Sigmoid colon (tissue), 4 donors: Measurements from ENCODE around the gene MYDGF.

ENCODE experiments used
- CTCF ChIP-seq, 4 experiments: fragments of 450-650 bp in 3 of 4; fragments of 200-600 bp in 1 of 4; IDR thresholded peaks; one replicate each; pipeline ENCODE4 v1.5.1; 2016 to 2019; ENCODE audit warnings: antibody characterized with exemption in 4 of 4, mild to moderate bottlenecking in 3 of 4, moderate library complexity in 2 of 4
- EP300 ChIP-seq, 4 donors: sonication (generic); formaldehyde crosslinking; IDR thresholded peaks; one replicate each; pipeline ENCODE4 v1.6.1; 2017; ENCODE audit warnings: antibody characterized with exemption in 4 of 4
- POLR2A ChIP-seq, 2 donors: fragments of 450-650 bp; IDR thresholded peaks; one replicate each; pipeline ENCODE4 v1.6.1; 2016; ENCODE audit warnings: antibody characterized with exemption in 2 of 2, mild to moderate bottlenecking in 2 of 2, moderate library complexity in 2 of 2
- POLR2AphosphoS5 ChIP-seq, 4 donors: sonication (generic); formaldehyde crosslinking; IDR thresholded peaks; one replicate each; pipeline ENCODE4 v1.6.1; 2017; ENCODE audit warnings: antibody characterized with exemption in 4 of 4

- no peak for TF ChIP-seq CTCF (IDR thresholded peaks at IDR 0.05)
- TF ChIP-seq POLR2A (IDR thresholded peaks at IDR 0.05): no peak
- TF ChIP-seq POLR2AphosphoS5 (IDR thresholded peaks at IDR 0.05): no peak
- no peak for TF ChIP-seq EP300 (IDR thresholded peaks at IDR 0.05)
Observed at GRCh38 chr19:4693078-4693350, 22.9 kb upstream of the MYDGF start.
